ENCODE results near the gene PDGFC.

- TF ChIP-seq MAFK (IDR thresholded peaks at IDR 0.05; ENCODE audit: low read depth, low read length) (no peak), CTCF (IDR thresholded peaks at IDR 0.05; ENCODE audit: control extremely low read depth in 1 of 3, insufficient read depth in 1 of 3, low read depth in 1 of 3, low read length in 3 of 3) (no peak)
Measured at GRCh38 chr4:156896527-156896926, 75.1 kb downstream of the PDGFC start.
